H1 (cell line): ENCODE data around the gene OSMR. TPM values are rescaled to one million over a fixed set of nuclear protein-coding genes. Genes with fewer than 3 reads are reported as not detected.

ENCODE experiments used
- EP300 ChIP-seq, 2 experiments: IDR thresholded peaks; 1 replicate in 1 of 2; 2 replicates in 1 of 2; pipeline ENCODE4 v1.6.1; 2011 to 2012; ENCODE audit warnings: low read depth in 2 of 2, low read length in 2 of 2, mild to moderate bottlenecking in 2 of 2, borderline replicate concordance in 1 of 2, inconsistent platforms in 1 of 2, moderate library complexity in 1 of 2
- polyA plus RNA-seq, 7 experiments: library from polyadenylated mRNA; depleted of rRNA in 3 of 7; stranded (reverse) in 5 of 7; unstranded in 2 of 7; fragments of >200 nt in 5 of 7; fragments of 200-250 nt in 2 of 7; gene quantifications; 1 replicate in 5 of 7; 2 replicates in 1 of 7; 4 replicates in 1 of 7; pipeline versions ENCODE4 v1.2.1 to v1.2.3, GENCODE V29; 2011 to 2013; ENCODE audit warnings: missing spikeins in 2 of 7, mixed read lengths in 2 of 7
- total RNA-seq: library from RNA; stranded (reverse); fragmentation: NEBNext Ultra II Directional; extraction: Animal tissue kit (Norgen Biotek cat#: 25700); gene quantifications from 2 replicates; pipeline ENCODE4 v1.2.1, GENCODE V29; 2021

Gene OSMR
- total and polyA plus RNA-seq, 2 of the 8 experiments (the other 6 are each of a cell fraction or from before 2014, with no cell fraction given) = 2.3 to 2.6 TPM

DNA sequence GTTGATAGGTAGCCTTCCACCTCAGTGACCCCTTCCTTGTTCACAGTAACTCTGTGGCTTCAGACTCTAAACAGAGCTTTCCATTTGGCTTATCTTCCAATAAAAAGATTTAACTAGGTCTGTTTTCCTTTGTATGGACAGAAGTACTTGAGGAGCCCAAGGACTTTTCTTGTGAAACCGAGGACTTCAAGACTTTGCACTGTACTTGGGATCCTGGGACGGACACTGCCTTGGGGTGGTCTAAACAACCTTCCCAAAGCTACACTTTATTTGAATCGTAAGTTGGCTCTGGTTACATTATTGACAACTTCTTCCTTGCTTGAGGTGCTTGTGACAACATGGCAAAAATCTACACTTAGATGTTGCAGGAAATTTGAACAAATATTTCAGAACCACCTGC is 39.4 kb downstream of the OSMR start (continued):
- TF ChIP-seq EP300 (IDR thresholded peaks at IDR 0.05; ENCODE audit: borderline replicate concordance in 1 of 2, low read depth in 2 of 2, low read length in 2 of 2) = no peak
